ENCODE data around the gene PARD3B.

Gene PARD3B

DNA sequence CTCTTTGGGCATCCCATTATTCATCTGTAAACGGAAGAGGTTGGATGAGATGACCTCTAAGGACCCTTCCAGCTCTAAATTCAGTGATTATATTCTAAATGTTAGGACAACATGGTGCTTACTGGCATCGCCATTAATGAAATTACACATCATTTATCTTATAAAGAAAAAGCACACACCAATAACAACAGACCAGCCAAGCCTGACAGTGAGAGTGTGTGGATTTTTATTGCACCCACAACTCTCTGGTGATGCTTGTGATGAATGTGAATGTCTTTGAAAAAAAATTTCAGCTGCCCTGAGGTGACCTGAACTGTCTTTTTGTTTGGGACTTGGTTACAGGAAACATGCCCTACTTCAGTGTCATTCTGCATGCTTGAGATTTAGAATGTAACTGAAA, 623.7 kb downstream of the PARD3B start:
- H3K27me3 Mint-ChIP-seq (ENCODE audit: low read depth): peaks cover 3% of the 10 kb centered on the region
- no peak overlapping the region for H3K27ac Mint-ChIP-seq
- no peaks in the 10 kb centered on the region for H3K4me1 Mint-ChIP-seq
- TF ChIP-seq, protein P1, sequence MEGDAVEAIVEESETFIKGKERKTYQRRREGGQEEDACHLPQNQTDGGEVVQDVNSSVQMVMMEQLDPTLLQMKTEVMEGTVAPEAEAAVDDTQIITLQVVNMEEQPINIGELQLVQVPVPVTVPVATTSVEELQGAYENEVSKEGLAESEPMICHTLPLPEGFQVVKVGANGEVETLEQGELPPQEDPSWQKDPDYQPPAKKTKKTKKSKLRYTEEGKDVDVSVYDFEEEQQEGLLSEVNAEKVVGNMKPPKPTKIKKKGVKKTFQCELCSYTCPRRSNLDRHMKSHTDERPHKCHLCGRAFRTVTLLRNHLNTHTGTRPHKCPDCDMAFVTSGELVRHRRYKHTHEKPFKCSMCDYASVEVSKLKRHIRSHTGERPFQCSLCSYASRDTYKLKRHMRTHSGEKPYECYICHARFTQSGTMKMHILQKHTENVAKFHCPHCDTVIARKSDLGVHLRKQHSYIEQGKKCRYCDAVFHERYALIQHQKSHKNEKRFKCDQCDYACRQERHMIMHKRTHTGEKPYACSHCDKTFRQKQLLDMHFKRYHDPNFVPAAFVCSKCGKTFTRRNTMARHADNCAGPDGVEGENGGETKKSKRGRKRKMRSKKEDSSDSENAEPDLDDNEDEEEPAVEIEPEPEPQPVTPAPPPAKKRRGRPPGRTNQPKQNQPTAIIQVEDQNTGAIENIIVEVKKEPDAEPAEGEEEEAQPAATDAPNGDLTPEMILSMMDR (IDR thresholded peaks at IDR 0.05; ENCODE audit: unreplicated experiment in 3 of 3): no peak
- H3K9me3 Mint-ChIP-seq: no peaks in the 10 kb centered on the region
- H3K4me3 Mint-ChIP-seq: no peak overlapping the region
- H3K36me3 Mint-ChIP-seq (ENCODE audit: low read depth): peaks cover 19% of the 10 kb centered on the region

DNA sequence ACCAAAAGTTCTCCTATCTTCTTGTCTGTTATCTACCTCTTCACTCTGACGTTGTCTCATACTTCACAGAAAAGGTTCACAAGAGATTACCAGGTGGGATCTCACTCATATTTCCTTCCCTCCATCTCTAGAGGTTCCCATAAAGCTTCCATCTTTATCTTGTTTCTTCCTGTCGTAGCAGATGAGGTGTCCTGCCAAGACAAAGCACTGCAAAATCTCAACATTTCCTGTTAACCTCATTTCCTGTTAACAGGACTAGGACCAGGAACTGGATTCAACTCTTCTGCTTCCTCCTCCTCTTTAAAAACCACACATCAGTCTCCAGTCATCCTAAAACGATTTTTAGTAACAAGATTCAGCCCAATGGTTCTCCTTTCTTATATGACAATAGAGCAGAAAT, 624.2 kb downstream of the PARD3B start:
- TF ChIP-seq, protein P1 (IDR thresholded peaks at IDR 0.05; ENCODE audit: unreplicated experiment in 3 of 3): no peak
- H3K4me1 Mint-ChIP-seq: no peaks in the 10 kb centered on the region
- H3K27me3 Mint-ChIP-seq (ENCODE audit: low read depth): peaks cover 3% of the 10 kb centered on the region

DNA sequence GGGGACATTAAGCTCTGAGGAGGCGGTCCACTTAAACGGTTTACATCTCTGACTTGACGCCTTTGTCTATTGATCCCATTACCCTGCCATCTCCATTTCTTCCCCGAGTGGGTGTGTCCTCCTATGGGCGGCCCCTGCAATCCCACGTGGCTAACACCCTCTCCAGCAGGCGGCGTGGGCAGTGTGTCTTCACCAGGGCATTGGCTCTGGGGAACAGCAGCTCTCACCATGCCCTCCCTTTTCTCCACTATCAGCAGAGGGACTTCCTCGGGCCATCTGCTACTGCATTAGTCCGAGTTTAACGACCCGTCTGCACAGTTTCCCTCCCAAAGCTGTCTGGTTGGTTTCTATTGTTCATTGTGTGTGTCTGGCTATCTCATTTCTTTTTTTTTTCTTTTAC, 625.1 kb downstream of the PARD3B start:
- Mint-ChIP-seq H3K4me1 (no peaks in the 10 kb centered on the region), H3K27ac (no peak overlapping the region), H3K4me3 (no peak overlapping the region), H3K27me3 (ENCODE audit: low read depth) (peaks cover 3% of the 10 kb centered on the region), H3K36me3 (ENCODE audit: low read depth) (peaks cover 19% of the 10 kb centered on the region), H3K9me3 (no peaks in the 10 kb centered on the region)
- TF ChIP-seq, protein P1 (IDR thresholded peaks at IDR 0.05; ENCODE audit: unreplicated experiment in 3 of 3): no peak

More for the DNA sequence above, 624.2 kb downstream of the PARD3B start:
- peaks cover 19% of the 10 kb centered on the region for H3K36me3 Mint-ChIP-seq (ENCODE audit: low read depth)
- H3K9me3 Mint-ChIP-seq: no peaks in the 10 kb centered on the region
- H3K27ac Mint-ChIP-seq: no peak overlapping the region
- H3K4me3 Mint-ChIP-seq: no peak overlapping the region

DNA sequence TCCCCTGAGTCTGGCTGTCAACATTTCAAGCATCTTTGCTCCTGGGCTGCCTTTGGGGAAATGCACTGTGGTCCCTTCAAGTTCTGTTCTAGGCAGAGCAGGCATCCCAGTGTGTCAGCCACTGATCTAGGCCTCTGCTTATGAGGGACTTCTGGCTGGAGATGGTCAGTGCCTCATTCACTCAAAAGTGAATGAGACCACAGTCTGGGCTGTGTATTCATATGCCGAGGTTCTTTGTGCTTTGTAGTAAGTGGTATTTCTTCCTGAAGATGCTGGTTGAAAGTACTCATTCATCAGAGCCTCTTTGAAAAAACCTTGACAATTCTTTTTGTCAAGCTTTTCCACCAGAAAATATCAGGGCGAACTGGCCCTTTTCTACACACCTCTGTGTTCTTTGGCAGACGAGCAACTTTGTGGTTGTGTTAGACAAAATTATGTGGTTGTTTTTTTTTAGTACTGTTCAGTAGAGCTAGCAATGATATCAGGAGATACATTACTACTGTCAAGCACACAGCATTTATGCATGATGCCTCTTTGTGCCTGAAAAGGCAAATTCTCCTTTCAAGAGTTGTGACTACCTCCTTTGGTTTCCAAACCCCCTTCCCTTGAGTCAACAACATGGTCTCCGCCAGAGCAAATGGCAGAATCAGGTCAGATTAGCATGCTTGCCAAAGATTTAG, 626.1 kb downstream of the PARD3B start:
- Mint-ChIP-seq H3K9me3 (no peaks in the 10 kb centered on the region), H3K27ac (no peak overlapping the region), H3K36me3 (ENCODE audit: low read depth) (peaks cover 19% of the 10 kb centered on the region), H3K4me1 (no peaks in the 10 kb centered on the region), H3K27me3 (ENCODE audit: low read depth) (peaks cover 3% of the 10 kb centered on the region), H3K4me3 (no peak overlapping the region)
- TF ChIP-seq, protein P1 (IDR thresholded peaks at IDR 0.05; ENCODE audit: unreplicated experiment in 3 of 3): no peak

DNA sequence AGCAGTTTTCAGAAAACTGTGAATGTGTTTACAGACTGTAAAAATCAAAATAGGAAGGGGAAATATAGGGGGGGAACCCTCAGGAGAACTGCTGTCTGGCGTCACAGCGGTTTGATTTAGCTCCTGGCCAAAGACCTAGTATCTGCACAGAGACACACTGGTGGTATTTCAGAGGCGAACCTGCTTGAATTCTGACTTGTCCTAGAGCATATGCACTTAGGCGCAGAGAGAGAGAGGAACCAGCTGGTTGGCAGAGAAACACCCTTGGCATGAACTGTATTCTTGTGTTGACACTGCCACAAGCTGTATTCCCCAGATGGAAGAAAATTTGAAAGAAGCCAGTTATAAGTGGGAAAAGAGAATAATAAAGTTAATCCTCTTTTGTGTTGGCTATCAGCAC, 630.6 kb downstream of the PARD3B start:
- peaks cover 8% of the 10 kb centered on the region for H3K36me3 Mint-ChIP-seq (ENCODE audit: low read depth)
- H3K27me3 Mint-ChIP-seq (ENCODE audit: low read depth): peaks cover 3% of the 10 kb centered on the region
- H3K9me3 Mint-ChIP-seq: no peaks in the 10 kb centered on the region
- no peaks in the 10 kb centered on the region for H3K4me1 Mint-ChIP-seq
- H3K27ac Mint-ChIP-seq: no peak overlapping the region
- TF ChIP-seq, protein P1 (IDR thresholded peaks at IDR 0.05; ENCODE audit: unreplicated experiment in 3 of 3): no peak
- H3K4me3 Mint-ChIP-seq: no peak overlapping the region

DNA sequence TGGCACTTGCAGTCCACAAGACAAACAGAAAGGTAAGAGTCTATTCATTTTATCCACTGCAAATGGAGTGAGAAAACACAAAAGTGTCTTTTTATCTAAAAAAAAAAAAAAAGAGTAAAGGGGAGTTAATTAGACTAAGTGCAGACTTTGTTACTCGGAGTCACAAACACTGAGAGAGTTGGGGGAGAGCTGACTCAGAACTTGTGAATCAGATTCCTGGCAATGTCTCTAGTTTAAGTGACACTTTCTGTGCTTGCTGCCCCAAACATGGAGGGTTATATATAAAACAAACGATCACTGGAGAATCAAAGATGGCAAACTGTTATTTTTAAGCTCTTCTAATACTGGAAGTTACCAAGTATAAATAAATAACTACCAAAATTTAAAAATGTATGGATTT, 631.3 kb downstream of the PARD3B start:
- H3K27ac Mint-ChIP-seq: no peak overlapping the region
- no peaks in the 10 kb centered on the region for H3K4me1 Mint-ChIP-seq
- peaks cover 3% of the 10 kb centered on the region for H3K36me3 Mint-ChIP-seq (ENCODE audit: low read depth)
- H3K4me3 Mint-ChIP-seq: no peak overlapping the region
- peaks cover 3% of the 10 kb centered on the region for H3K27me3 Mint-ChIP-seq (ENCODE audit: low read depth)
- H3K9me3 Mint-ChIP-seq: no peaks in the 10 kb centered on the region
- TF ChIP-seq, protein P1 (IDR thresholded peaks at IDR 0.05; ENCODE audit: unreplicated experiment in 3 of 3): no peak

Data from nephron (organoid).